ENCODE measurements around the gene TBX5. TPM values are rescaled to one million over a fixed set of nuclear protein-coding genes. Genes with fewer than 3 reads are reported as not detected.

TBX5 gene
- total and polyA plus RNA-seq, 2 of the 4 experiments (the other 2 are of a cell fraction), result 13.3 to 14.7 TPM

DNA sequence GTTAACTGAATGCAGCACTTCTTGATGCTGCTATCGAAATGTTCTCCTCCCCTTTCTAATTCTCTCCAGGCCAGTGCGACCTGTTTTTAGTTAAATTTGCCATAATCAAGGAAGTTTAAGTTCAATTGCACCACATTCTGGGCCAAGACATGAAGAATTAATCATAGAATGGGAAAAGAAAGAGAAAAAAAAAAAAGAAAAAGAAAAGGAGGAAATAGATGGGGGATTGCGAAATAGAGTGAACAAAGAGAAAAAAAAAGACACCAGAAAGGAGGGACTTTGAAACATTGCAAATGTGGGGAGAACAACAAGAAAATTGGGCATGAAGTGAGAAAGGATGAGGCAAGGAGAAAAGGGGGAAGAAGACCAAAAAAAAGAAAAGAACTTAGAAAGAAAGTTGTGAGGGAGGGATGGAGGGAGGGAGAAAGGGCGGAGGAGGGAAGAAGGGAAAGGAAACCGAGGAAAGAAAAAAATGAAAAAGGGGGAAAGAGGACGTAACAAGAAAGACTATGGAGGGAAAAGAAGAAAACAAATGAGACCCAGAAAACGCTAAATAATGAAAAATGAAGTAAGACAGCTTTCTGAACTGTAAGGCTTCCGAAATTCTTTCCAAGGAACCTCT is 32.8 kb upstream of the TBX5 start:
- Histone ChIP-seq H4K20me1 (ENCODE audit: insufficient read depth, low read length) (no peaks in the 10 kb centered on the region), H4K91ac (ENCODE audit: insufficient read depth, low read depth, low read length) (no peak overlapping the region), H3K23ac (ENCODE audit: low read depth, low read length) (no peak overlapping the region), H2BK15ac (ENCODE audit: low read depth, low read length) (no peak overlapping the region), H4K5ac (ENCODE audit: low read depth, low read length) (no peak overlapping the region), H3K27ac (ENCODE audit: insufficient read depth, low read length) (no peak overlapping the region), H3K4me2 (ENCODE audit: low read depth, low read length) (no peak overlapping the region), H3K9ac (ENCODE audit: low read depth, low read length) (no peak overlapping the region), H3K4me1 (ENCODE audit: control insufficient read depth, insufficient read depth, low read length) (no peaks in the 10 kb centered on the region; the same call in 1 of the 2 replicates), H3K79me1 (ENCODE audit: low read depth in 1 of 2, low read length in 2 of 2) (no peaks in the 10 kb centered on the region), H4K8ac (ENCODE audit: low read depth in 2 of 2, low read length in 2 of 2) (no peak overlapping the region), H3K9me3 (ENCODE audit: control insufficient read depth, insufficient read depth, low read length) (peaks cover 24% of the 10 kb centered on the region), H3K56ac (ENCODE audit: extremely low read depth, insufficient read depth, low read length) (no peak overlapping the region), H2BK120ac (ENCODE audit: low read depth, low read length) (no peak overlapping the region), H2AFZ (replicated peaks; ENCODE audit: low read length, poor library complexity) (no peak overlapping the region), H2AK5ac (ENCODE audit: low read depth, low read length) (no peak overlapping the region), H3K9me1 (ENCODE audit: insufficient read depth, low read length) (no peaks in the 10 kb centered on the region), H2BK5ac (ENCODE audit: low read depth, low read length, poor library complexity, severe bottlenecking) (no peak overlapping the region), H3K27me3 (ENCODE audit: control insufficient read depth, insufficient read depth, low read length) (peaks cover 50% of the 10 kb centered on the region), H3K18ac (ENCODE audit: low read depth, low read length) (no peak overlapping the region), H3K36me3 (ENCODE audit: control insufficient read depth, insufficient read depth, low read length) (no peaks in the 10 kb centered on the region), H3K4me3 (ENCODE audit: insufficient read depth, low read depth, low read length) (no peak overlapping the region), H3K4ac (ENCODE audit: low read depth, low read length) (no peak overlapping the region), H2AK9ac (replicated peaks; ENCODE audit: low read depth, low read length, poor library complexity) (no peak overlapping the region), H3K14ac (replicated peaks; ENCODE audit: low read depth, low read length) (no peak overlapping the region), H2BK20ac (ENCODE audit: low read depth, low read length) (no peak overlapping the region)
- ChIA-PET POLR2A (ENCODE audit: unreplicated experiment) (no interaction called here), CTCF (no interaction called here)
- ATAC-seq (ENCODE audit: low read depth), result no peak
- intact Hi-C loops (cut with micrococcal nuclease), result no loop called here
- 58 to 100% methylated on average over 2 to 3 of the region's 8 CpGs for WGBS, 2 experiments (ENCODE audit: extremely low coverage in 2 of 2, insufficient read length in 1 of 2)
- no peak for DNase-seq
- in situ Hi-C loops (cut with MboI; ENCODE audit: low sequenced_read_pairs), result no loop called here
- dilution Hi-C loops (cut with HindIII; ENCODE audit: low sequenced_read_pairs, unreplicated experiment), result no loop called here
- TF ChIP-seq BHLHE40 (IDR thresholded peaks at IDR 0.05; ENCODE audit: low read depth, low read length), result no peak
- TF ChIP-seq CEBPB (IDR thresholded peaks at IDR 0.05; ENCODE audit: low read depth, low read length), result peak; percentile 92
- no TSS peak for BruUV-seq (replicated peaks)
